GM12865 (cell line): Measurements from ENCODE around the gene FMN2.

ENCODE experiments used
- DNase-seq: peaks from one replicate; pipeline ENCODE4 v3.0.0; 2010; ENCODE audit warnings: low read depth
- H3K4me3 ChIP-seq: 2 replicates; pipeline ENCODE4 v1.5.1; 2011; ENCODE audit warnings: mild to moderate bottlenecking, low read depth, low read length, control low read depth
- CTCF ChIP-seq: IDR thresholded peaks from 2 replicates; pipeline ENCODE4 v1.5.1; 2011; ENCODE audit warnings: low read length, control low read depth, low read depth, inconsistent platforms; ENCODE audit not compliant: insufficient read depth; ENCODE audit errors: missing control alignments

FMN2 gene

GRCh38 chr1:240426051-240426450 is 334.4 kb downstream of the FMN2 start:
- no peak overlapping the region for H3K4me3 ChIP-seq
- no peak for DNase-seq
- no peak for TF ChIP-seq CTCF

GRCh38 chr1:240435996-240436566 is 344.4 kb downstream of the FMN2 start:
- no peak for TF ChIP-seq CTCF
- H3K4me3 ChIP-seq: no peak overlapping the region
- no peak for DNase-seq

GRCh38 chr1:240441669-240442068 is 350.0 kb downstream of the FMN2 start:
- DNase-seq: no peak
- TF ChIP-seq CTCF: no peak
- no peak overlapping the region for H3K4me3 ChIP-seq

- DNase-seq: no peak
- no peak for TF ChIP-seq CTCF
- H3K4me3 ChIP-seq: no peak overlapping the region
These were observed 353.7 kb downstream of the FMN2 start for GRCh38 chr1:240445369-240445768.

GRCh38 chr1:240455228-240455821 is 363.6 kb downstream of the FMN2 start:
- DNase-seq: peak; percentile 3
- TF ChIP-seq CTCF: peak; percentile 16
- H3K4me3 ChIP-seq: no peak overlapping the region

- DNase-seq: no peak
- TF ChIP-seq CTCF: no peak
- H3K4me3 ChIP-seq: no peak overlapping the region
These were observed 365.5 kb downstream of the FMN2 start for GRCh38 chr1:240457203-240457602.

- H3K4me3 ChIP-seq: no peak overlapping the region
- TF ChIP-seq CTCF: no peak
- no peak for DNase-seq
These were observed 370.6 kb downstream of the FMN2 start for GRCh38 chr1:240462277-240462676.
